ENCODE measurements around the gene ABCA8. TPM values are rescaled to one million over a fixed set of nuclear protein-coding genes. Genes with fewer than 3 reads are reported as not detected.

The ABCA8 gene
- total and polyA plus RNA-seq, 2 experiments from 2014 or later: not detected

DNA sequence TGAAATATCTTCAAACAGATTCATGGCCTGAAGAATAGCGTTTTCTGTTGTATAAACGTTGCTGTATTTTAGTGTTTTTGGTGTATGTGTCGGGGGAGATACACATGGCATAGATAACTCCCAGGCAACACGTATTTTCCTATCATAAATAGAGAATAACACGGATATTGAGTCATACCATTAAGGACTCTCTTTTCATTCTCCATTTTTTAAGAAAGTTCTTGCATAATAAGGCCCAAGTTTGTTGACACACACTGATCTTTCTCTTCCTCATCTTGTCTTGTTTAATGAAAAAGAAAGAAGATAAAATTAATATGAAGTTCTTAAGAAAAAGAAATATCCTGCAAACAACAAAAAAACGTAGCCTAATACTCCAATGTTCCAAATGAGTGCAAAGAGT, 13.4 kb downstream of the ABCA8 start:
- Mint-ChIP-seq H3K36me3 (ENCODE audit: low read depth) (no peaks in the 10 kb centered on the region), H3K4me3 (no peak overlapping the region), H3K4me1 (no peaks in the 10 kb centered on the region), H3K27ac (no peak overlapping the region), H3K27me3 (ENCODE audit: insufficient read depth, low read depth, poor library complexity) (no peaks in the 10 kb centered on the region), H3K9me3 (0 out of 3 replicates have a peak, but pooled peaks cover 3% of the 10 kb centered on the region)
- H3K4me3 ChIP-seq: no peak overlapping the region
- no peaks in the 10 kb centered on the region for H3K79me2 ChIP-seq (replicated peaks; ENCODE audit: insufficient read depth)
- DNase-seq (ENCODE audit: low spot score): no peak
- H3K4me2 ChIP-seq: no peak overlapping the region
- no peaks in the 10 kb centered on the region for H3F3A ChIP-seq (replicated peaks; ENCODE audit: low read depth)
- no peaks in the 10 kb centered on the region for H3K4me1 ChIP-seq (ENCODE audit: insufficient read depth)
- H3K9me2 ChIP-seq (ENCODE audit: insufficient read depth): no peaks in the 10 kb centered on the region
- no peak overlapping the region for H2AFZ ChIP-seq
- no peaks in the 10 kb centered on the region for H3K27me3 ChIP-seq (ENCODE audit: insufficient read depth)
- no peak overlapping the region for H3K27ac ChIP-seq (ENCODE audit: low read depth)
- TF ChIP-seq NANOG (IDR thresholded peaks at IDR 0.05; ENCODE audit: borderline replicate concordance) (no peak), ZNF114 (CRISPR knock-in tag; IDR thresholded peaks at IDR 0.05) (no peak), POLR2AphosphoS5 (IDR thresholded peaks at IDR 0.05; ENCODE audit: low read depth) (no peak), EZH2 (IDR thresholded peaks at IDR 0.05; ENCODE audit: low read depth, unreplicated experiment) (no peak), CREB1 (CRISPR knock-in tag; IDR thresholded peaks at IDR 0.05; ENCODE audit: low read depth) (no peak), EZH2phosphoT487 (IDR thresholded peaks at IDR 0.05; ENCODE audit: unreplicated experiment) (no peak), JUNB (IDR thresholded peaks at IDR 0.05; ENCODE audit: unreplicated experiment) (no peak), ZNF331 (CRISPR knock-in tag; IDR thresholded peaks at IDR 0.05; ENCODE audit: low read depth) (no peak), STAT1 (IDR thresholded peaks at IDR 0.05; ENCODE audit: unreplicated experiment) (no peak)
- TF ChIP-seq, protein P1, sequence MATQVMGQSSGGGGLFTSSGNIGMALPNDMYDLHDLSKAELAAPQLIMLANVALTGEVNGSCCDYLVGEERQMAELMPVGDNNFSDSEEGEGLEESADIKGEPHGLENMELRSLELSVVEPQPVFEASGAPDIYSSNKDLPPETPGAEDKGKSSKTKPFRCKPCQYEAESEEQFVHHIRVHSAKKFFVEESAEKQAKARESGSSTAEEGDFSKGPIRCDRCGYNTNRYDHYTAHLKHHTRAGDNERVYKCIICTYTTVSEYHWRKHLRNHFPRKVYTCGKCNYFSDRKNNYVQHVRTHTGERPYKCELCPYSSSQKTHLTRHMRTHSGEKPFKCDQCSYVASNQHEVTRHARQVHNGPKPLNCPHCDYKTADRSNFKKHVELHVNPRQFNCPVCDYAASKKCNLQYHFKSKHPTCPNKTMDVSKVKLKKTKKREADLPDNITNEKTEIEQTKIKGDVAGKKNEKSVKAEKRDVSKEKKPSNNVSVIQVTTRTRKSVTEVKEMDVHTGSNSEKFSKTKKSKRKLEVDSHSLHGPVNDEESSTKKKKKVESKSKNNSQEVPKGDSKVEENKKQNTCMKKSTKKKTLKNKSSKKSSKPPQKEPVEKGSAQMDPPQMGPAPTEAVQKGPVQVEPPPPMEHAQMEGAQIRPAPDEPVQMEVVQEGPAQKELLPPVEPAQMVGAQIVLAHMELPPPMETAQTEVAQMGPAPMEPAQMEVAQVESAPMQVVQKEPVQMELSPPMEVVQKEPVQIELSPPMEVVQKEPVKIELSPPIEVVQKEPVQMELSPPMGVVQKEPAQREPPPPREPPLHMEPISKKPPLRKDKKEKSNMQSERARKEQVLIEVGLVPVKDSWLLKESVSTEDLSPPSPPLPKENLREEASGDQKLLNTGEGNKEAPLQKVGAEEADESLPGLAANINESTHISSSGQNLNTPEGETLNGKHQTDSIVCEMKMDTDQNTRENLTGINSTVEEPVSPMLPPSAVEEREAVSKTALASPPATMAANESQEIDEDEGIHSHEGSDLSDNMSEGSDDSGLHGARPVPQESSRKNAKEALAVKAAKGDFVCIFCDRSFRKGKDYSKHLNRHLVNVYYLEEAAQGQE (IDR thresholded peaks at IDR 0.05; ENCODE audit: unreplicated experiment): no peak
- TF ChIP-seq, protein P2, sequence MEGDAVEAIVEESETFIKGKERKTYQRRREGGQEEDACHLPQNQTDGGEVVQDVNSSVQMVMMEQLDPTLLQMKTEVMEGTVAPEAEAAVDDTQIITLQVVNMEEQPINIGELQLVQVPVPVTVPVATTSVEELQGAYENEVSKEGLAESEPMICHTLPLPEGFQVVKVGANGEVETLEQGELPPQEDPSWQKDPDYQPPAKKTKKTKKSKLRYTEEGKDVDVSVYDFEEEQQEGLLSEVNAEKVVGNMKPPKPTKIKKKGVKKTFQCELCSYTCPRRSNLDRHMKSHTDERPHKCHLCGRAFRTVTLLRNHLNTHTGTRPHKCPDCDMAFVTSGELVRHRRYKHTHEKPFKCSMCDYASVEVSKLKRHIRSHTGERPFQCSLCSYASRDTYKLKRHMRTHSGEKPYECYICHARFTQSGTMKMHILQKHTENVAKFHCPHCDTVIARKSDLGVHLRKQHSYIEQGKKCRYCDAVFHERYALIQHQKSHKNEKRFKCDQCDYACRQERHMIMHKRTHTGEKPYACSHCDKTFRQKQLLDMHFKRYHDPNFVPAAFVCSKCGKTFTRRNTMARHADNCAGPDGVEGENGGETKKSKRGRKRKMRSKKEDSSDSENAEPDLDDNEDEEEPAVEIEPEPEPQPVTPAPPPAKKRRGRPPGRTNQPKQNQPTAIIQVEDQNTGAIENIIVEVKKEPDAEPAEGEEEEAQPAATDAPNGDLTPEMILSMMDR (conservative IDR thresholded peaks at IDR 0.05; ENCODE audit: low read depth in 2 of 2): no peak
- TF ChIP-seq, protein P3, sequence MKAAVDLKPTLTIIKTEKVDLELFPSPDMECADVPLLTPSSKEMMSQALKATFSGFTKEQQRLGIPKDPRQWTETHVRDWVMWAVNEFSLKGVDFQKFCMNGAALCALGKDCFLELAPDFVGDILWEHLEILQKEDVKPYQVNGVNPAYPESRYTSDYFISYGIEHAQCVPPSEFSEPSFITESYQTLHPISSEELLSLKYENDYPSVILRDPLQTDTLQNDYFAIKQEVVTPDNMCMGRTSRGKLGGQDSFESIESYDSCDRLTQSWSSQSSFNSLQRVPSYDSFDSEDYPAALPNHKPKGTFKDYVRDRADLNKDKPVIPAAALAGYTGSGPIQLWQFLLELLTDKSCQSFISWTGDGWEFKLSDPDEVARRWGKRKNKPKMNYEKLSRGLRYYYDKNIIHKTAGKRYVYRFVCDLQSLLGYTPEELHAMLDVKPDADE (IDR thresholded peaks at IDR 0.05): no peak
- TF ChIP-seq, protein P4, sequence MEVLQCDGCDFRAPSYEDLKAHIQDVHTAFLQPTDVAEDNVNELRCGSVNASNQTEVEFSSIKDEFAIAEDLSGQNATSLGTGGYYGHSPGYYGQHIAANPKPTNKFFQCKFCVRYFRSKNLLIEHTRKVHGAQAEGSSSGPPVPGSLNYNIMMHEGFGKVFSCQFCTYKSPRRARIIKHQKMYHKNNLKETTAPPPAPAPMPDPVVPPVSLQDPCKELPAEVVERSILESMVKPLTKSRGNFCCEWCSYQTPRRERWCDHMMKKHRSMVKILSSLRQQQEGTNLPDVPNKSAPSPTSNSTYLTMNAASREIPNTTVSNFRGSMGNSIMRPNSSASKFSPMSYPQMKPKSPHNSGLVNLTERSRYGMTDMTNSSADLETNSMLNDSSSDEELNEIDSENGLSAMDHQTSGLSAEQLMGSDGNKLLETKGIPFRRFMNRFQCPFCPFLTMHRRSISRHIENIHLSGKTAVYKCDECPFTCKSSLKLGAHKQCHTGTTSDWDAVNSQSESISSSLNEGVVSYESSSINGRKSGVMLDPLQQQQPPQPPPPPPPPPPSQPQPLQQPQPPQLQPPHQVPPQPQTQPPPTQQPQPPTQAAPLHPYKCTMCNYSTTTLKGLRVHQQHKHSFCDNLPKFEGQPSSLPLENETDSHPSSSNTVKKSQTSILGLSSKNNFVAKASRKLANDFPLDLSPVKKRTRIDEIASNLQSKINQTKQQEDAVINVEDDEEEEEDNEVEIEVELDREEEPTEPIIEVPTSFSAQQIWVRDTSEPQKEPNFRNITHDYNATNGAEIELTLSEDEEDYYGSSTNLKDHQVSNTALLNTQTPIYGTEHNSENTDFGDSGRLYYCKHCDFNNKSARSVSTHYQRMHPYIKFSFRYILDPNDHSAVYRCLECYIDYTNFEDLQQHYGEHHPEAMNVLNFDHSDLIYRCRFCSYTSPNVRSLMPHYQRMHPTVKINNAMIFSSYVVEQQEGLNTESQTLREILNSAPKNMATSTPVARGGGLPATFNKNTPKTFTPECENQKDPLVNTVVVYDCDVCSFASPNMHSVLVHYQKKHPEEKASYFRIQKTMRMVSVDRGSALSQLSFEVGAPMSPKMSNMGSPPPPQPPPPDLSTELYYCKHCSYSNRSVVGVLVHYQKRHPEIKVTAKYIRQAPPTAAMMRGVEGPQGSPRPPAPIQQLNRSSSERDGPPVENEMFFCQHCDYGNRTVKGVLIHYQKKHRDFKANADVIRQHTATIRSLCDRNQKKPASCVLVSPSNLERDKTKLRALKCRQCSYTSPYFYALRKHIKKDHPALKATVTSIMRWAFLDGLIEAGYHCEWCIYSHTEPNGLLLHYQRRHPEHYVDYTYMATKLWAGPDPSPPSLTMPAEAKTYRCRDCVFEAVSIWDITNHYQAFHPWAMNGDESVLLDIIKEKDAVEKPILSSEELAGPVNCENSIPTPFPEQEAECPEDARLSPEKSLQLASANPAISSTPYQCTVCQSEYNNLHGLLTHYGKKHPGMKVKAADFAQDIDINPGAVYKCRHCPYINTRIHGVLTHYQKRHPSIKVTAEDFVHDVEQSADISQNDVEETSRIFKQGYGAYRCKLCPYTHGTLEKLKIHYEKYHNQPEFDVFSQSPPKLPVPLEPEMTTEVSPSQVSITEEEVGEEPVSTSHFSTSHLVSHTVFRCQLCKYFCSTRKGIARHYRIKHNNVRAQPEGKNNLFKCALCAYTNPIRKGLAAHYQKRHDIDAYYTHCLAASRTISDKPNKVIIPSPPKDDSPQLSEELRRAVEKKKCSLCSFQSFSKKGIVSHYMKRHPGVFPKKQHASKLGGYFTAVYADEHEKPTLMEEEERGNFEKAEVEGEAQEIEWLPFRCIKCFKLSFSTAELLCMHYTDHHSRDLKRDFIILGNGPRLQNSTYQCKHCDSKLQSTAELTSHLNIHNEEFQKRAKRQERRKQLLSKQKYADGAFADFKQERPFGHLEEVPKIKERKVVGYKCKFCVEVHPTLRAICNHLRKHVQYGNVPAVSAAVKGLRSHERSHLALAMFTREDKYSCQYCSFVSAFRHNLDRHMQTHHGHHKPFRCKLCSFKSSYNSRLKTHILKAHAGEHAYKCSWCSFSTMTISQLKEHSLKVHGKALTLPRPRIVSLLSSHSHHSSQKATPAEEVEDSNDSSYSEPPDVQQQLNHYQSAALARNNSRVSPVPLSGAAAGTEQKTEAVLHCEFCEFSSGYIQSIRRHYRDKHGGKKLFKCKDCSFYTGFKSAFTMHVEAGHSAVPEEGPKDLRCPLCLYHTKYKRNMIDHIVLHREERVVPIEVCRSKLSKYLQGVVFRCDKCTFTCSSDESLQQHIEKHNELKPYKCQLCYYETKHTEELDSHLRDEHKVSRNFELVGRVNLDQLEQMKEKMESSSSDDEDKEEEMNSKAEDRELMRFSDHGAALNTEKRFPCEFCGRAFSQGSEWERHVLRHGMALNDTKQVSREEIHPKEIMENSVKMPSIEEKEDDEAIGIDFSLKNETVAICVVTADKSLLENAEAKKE (CRISPR knock-in tag; IDR thresholded peaks at IDR 0.05): no peak
- ATAC-seq: no peak
- H4K20me1 ChIP-seq (replicated peaks; ENCODE audit: insufficient read depth): no peaks in the 10 kb centered on the region
- H3K36me3 ChIP-seq (ENCODE audit: insufficient read depth): no peaks in the 10 kb centered on the region

All from GM23338 (cell line).